ENCODE measurements around the gene NAXD. TPM values are rescaled to one million over a fixed set of nuclear protein-coding genes. Genes with fewer than 3 reads are reported as not detected.
"Not testable (repeated sequence)": the region's sequence is repeated elsewhere in the genome, so short reads cannot be mapped to it uniquely, and the experiment has no call there.

NAXD gene
- total and polyA plus RNA-seq, 9 donors, result 19.6 to 32.3 (median 27.8) TPM

DNA sequence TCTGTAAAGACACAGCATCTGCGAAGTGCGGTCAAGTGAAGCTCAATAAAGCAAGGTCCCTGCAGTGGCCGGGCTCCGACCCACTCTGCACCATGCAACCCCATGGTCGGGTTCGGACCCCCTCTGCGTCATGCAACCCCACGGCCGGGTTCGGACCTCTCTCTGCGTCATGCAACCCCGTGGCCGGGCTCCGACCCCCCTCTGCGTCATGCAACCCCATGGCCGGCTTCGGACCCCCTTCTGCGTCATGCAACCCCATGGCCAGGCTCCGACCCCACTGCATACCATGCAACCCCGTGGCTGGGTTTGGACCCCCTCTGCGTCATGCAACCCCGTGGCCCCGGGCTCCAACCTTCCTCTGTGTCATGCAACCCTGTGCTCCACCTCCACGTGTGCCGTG, 46.7 kb downstream of the NAXD start:
- DNase-seq, result no peak
- Histone ChIP-seq H3K9me3 (replicated peaks; ENCODE audit: control insufficient read depth, low read depth, low read length) (peaks cover 24% of the 10 kb centered on the region), H3K27me3 (ENCODE audit: control insufficient read depth, insufficient read depth, low read length) (no peaks in the 10 kb centered on the region), H3K4me3 (ENCODE audit: low read length) (no peak overlapping the region), H3K27ac (ENCODE audit: low read length) (no peak overlapping the region), H3K36me3 (ENCODE audit: control insufficient read depth, insufficient read depth, low read length) (peaks cover 68% of the 10 kb centered on the region), H3K4me1 (ENCODE audit: control insufficient read depth, insufficient read depth, low read length) (no peaks in the 10 kb centered on the region)
- WGBS (ENCODE audit: insufficient coverage), result 97% methylated on average over 22 of the region's 25 CpGs

DNA sequence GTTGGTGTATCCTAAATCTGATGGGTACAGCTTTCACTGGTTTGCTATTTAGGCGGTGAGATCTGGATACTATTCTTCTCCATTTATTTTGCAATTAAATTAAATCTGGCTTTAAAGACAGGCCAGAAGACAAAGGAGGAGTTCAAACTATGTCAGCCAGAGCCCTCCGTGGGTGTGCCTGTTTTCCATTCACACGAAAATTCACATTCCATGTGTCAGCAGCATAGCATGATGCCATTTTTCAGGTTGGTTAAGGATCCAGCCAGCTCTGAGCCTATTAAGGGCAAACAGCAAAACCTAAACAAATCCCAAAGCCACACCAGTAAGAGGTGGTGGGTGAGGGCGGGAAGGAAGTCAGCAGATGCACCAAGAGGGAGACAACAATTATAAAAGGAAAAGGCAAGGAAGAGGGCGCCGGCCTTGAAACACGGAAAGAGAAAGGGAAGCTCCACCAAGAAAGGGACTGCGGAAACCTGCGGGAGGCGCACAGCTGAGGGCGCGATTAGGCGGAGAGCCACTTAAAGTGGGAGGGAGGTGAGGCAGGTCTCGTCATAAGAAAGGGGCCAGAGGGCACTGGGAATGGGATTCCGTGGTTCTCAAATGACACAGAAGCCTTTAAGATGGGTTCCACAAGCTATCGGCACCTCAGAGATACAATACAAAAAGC, 47.6 kb downstream of the NAXD start:
- WGBS (ENCODE audit: insufficient coverage), result 91% methylated on average over 11 of the region's 16 CpGs
- no peaks in the 10 kb centered on the region for H3K4me1 ChIP-seq (ENCODE audit: control insufficient read depth, insufficient read depth, low read length)
- H3K27me3 ChIP-seq (ENCODE audit: control insufficient read depth, insufficient read depth, low read length), result no peaks in the 10 kb centered on the region
- no peak overlapping the region for H3K4me3 ChIP-seq (ENCODE audit: low read length)
- DNase-seq, result no peak
- H3K9me3 ChIP-seq (replicated peaks; ENCODE audit: control insufficient read depth, low read depth, low read length), result peaks cover 21% of the 10 kb centered on the region
- peaks cover 68% of the 10 kb centered on the region for H3K36me3 ChIP-seq (ENCODE audit: control insufficient read depth, insufficient read depth, low read length)
- H3K27ac ChIP-seq (ENCODE audit: low read length), result no peak overlapping the region

DNA sequence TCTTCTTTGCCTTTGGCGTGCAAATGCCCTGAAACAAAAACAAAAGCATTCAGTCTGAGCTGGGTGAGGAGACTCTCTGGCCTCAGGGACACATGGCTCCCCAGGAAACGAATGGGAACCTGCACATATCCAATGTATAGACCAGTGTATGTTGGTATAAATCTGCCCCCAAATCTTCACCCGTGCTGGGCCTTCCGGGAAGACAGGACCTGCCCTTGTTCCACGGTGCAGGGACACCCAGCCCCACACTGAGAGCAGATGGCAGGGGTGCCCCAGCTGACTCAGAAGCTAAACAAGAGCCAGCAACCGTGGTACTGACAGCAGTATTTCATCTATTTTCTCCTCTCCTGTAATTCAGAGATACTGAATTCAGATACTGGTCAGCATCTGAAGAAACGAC, 48.1 kb downstream of the NAXD start:
- H3K4me3 ChIP-seq (ENCODE audit: low read length), result no peak overlapping the region
- no peaks in the 10 kb centered on the region for H3K4me1 ChIP-seq (ENCODE audit: control insufficient read depth, insufficient read depth, low read length)
- H3K36me3 ChIP-seq (ENCODE audit: control insufficient read depth, insufficient read depth, low read length), result peaks cover 68% of the 10 kb centered on the region
- H3K27me3 ChIP-seq (ENCODE audit: control insufficient read depth, insufficient read depth, low read length), result no peaks in the 10 kb centered on the region
- no peak overlapping the region for H3K27ac ChIP-seq (ENCODE audit: low read length)
- 72% methylated on average over 5 of the region's 7 CpGs for WGBS (ENCODE audit: insufficient coverage)
- no peak for DNase-seq
- H3K9me3 ChIP-seq (replicated peaks; ENCODE audit: control insufficient read depth, low read depth, low read length), result peaks cover 19% of the 10 kb centered on the region

DNA sequence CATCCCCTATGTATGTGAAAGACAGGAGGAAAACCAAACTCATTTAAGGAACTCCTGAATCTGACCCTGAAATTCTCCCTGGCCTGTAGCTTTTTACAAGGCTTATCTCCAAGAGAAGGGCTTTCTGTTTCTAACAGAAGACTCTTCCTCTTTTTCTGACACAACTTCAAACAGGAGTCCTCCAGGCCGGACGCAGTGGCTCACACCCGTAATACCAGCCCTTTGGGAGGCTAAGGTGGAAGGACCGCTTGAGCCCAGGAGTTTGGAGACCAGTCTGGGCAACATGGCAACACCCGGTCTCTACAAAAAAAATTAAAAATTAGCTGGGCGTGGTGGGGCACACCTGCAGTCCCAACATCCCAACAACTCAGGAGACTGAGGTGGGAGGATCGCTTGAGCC, 48.7 kb downstream of the NAXD start:
- no peak for DNase-seq
- H3K9me3 ChIP-seq (replicated peaks; ENCODE audit: control insufficient read depth, low read depth, low read length), result peaks cover 17% of the 10 kb centered on the region
- H3K4me3 ChIP-seq (ENCODE audit: low read length), result no peak overlapping the region
- H3K36me3 ChIP-seq (ENCODE audit: control insufficient read depth, insufficient read depth, low read length), result peaks cover 68% of the 10 kb centered on the region
- H3K4me1 ChIP-seq (ENCODE audit: control insufficient read depth, insufficient read depth, low read length), result no peaks in the 10 kb centered on the region
- H3K27me3 ChIP-seq (ENCODE audit: control insufficient read depth, insufficient read depth, low read length), result no peaks in the 10 kb centered on the region
- WGBS (ENCODE audit: insufficient coverage), result 80% methylated on average over 4 of the region's 7 CpGs
- no peak overlapping the region for H3K27ac ChIP-seq (ENCODE audit: low read length)

DNA sequence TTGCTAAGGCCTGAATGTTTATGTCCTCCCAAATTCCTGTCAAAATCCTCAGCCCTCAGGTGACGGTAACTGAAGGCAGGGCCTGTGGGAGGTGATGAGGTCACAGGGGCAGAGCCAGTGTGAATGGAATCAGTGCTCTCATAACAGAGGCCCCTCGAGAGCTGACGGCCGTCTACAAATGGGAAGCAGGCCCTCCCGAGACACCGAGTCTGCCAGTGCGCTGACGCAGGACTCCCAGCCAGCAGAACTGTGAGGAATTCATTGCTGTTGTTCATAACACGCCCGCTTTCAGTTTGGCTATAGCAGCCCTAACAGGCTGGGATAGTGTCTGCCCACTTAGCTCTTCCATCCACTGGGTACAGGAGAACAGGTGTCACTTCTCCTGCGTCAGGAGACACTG, 49.3 kb downstream of the NAXD start:
- Histone ChIP-seq H3K9me3 (replicated peaks; ENCODE audit: control insufficient read depth, low read depth, low read length) (peaks cover 15% of the 10 kb centered on the region), H3K36me3 (ENCODE audit: control insufficient read depth, insufficient read depth, low read length) (peaks cover 65% of the 10 kb centered on the region), H3K27ac (ENCODE audit: low read length) (no peak overlapping the region), H3K27me3 (ENCODE audit: control insufficient read depth, insufficient read depth, low read length) (no peaks in the 10 kb centered on the region), H3K4me1 (ENCODE audit: control insufficient read depth, insufficient read depth, low read length) (no peaks in the 10 kb centered on the region), H3K4me3 (ENCODE audit: low read length) (no peak overlapping the region)
- no peak for DNase-seq
- WGBS (ENCODE audit: insufficient coverage), result 85% methylated on average over 9 of the region's 11 CpGs

DNA sequence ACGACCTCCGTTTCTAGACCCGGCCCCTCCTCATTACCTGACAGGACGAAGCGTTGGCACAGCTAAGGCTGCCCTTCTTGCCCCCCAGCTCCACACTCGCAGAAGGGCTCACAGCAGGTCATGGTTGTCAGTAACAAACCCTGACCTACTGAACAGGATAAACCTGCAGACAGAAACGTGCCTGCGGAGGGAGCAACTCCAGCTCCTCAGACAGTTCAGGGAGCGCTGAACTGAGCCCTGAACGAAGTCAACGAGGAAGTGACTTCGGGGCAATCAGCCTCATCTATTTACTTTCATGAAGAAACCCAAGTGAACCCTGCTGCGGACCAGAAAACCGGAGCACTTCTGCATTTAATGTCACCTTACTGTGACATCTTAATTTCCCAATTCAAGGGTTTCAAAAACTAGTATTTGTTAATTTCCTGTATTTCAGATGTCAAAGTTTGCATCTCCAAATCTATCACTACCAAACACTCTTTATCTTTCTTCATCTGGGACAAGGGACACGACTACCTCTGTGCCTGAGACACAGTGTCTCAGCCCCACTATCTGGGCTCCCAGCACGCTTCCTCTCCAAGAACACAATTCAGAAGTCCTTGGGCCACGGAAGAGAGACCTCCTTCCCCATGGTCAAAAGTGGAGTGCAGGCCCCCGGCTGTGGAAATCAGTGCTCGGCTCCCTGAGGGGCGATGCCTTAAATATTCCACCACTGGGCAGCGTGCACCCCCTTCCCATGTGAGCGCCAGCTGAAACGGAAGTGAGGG, 50.3 kb downstream of the NAXD start:
- peaks cover 65% of the 10 kb centered on the region for H3K36me3 ChIP-seq (ENCODE audit: control insufficient read depth, insufficient read depth, low read length)
- no peak for DNase-seq
- H3K9me3 ChIP-seq (replicated peaks; ENCODE audit: control insufficient read depth, low read depth, low read length), result peaks cover 10% of the 10 kb centered on the region
- no peak overlapping the region for H3K4me3 ChIP-seq (ENCODE audit: low read length)
- 90% methylated on average over 22 of the region's 23 CpGs for WGBS (ENCODE audit: insufficient coverage)
- no peak overlapping the region for H3K27ac ChIP-seq (ENCODE audit: low read length)
- no peaks in the 10 kb centered on the region for H3K27me3 ChIP-seq (ENCODE audit: control insufficient read depth, insufficient read depth, low read length)
- no peaks in the 10 kb centered on the region for H3K4me1 ChIP-seq (ENCODE audit: control insufficient read depth, insufficient read depth, low read length)

DNA sequence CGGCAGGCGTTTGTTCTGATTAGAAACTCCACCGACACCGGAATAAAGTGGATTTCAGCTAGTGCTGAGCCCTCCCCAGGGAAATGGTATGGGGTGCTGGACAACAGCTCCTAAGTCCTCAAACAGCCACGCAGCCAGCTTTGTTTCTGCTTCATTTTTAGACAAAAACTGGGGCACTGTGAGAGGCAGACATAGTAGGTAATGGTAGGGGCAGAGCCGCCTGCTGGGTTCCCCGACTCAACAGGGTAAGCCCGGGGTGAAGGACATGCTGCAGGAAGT, 50.8 kb downstream of the NAXD start:
- no peak overlapping the region for H3K27ac ChIP-seq (ENCODE audit: low read length)
- 89% methylated on average over 6 of the region's 8 CpGs for WGBS (ENCODE audit: insufficient coverage)
- H3K36me3 ChIP-seq (ENCODE audit: control insufficient read depth, insufficient read depth, low read length), result peaks cover 62% of the 10 kb centered on the region
- no peak overlapping the region for H3K4me3 ChIP-seq (ENCODE audit: low read length)
- H3K4me1 ChIP-seq (ENCODE audit: control insufficient read depth, insufficient read depth, low read length), result no peaks in the 10 kb centered on the region
- DNase-seq, result no peak
- no peaks in the 10 kb centered on the region for H3K27me3 ChIP-seq (ENCODE audit: control insufficient read depth, insufficient read depth, low read length)
- peaks cover 6% of the 10 kb centered on the region for H3K9me3 ChIP-seq (replicated peaks; ENCODE audit: control insufficient read depth, low read depth, low read length)

DNA sequence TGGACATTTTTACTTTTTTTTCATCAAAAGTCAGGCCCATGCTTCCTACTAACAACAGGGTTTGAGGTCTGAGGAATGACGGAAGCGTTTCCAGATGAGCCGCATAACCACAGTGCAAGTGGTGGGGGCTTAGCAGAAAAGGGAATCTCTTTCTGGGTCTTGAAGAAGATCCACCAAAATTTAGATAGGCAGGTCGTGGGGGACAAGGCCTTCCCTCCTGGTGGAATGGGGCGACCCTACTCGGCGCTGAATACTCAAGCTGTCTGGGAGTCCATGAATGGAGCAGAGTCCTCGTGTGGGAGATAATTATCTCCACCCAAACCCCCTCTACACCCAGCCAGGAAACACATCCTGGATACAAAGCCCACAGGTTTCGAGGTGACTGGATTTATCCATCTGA, 53.7 kb downstream of the NAXD start:
- no peak for DNase-seq
- Histone ChIP-seq H3K4me1 (ENCODE audit: control insufficient read depth, insufficient read depth, low read length) (no peaks in the 10 kb centered on the region), H3K4me3 (ENCODE audit: low read length) (no peak overlapping the region), H3K27ac (ENCODE audit: low read length) (no peak overlapping the region), H3K9me3 (replicated peaks; ENCODE audit: control insufficient read depth, low read depth, low read length) (peaks cover 2% of the 10 kb centered on the region), H3K27me3 (ENCODE audit: control insufficient read depth, insufficient read depth, low read length) (no peaks in the 10 kb centered on the region), H3K36me3 (ENCODE audit: control insufficient read depth, insufficient read depth, low read length) (peaks cover 33% of the 10 kb centered on the region)
- WGBS (ENCODE audit: insufficient coverage), result 100% methylated on average over 2 of the region's 9 CpGs

DNA sequence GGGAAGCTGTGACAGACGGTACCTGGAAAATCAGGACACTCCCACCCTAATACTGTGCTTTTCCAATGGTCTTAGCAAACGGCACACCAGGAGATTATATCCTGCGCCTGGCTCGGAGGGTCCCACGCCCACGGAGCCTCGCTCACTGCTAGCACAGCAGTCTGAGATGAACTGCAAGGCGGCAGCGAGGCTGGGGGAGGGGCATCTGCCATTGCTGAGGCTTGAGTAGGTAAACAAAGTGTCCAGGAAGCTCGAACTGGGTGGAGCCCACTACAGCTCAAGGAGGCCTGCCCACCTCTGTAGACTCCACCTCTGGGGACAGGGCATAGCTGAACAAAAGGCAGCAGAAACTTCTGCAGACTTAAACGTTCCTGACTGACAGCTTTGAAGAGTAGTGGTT, 54.5 kb downstream of the NAXD start:
- 98% methylated on average over 5 of the region's 11 CpGs for WGBS (ENCODE audit: insufficient coverage)
- not testable (repeated sequence) for H3K4me3 ChIP-seq (ENCODE audit: low read length); H3K4me1 ChIP-seq (ENCODE audit: control insufficient read depth, insufficient read depth, low read length); H3K27ac ChIP-seq (ENCODE audit: low read length); H3K27me3 ChIP-seq (ENCODE audit: control insufficient read depth, insufficient read depth, low read length); DNase-seq; H3K9me3 ChIP-seq (replicated peaks; ENCODE audit: control insufficient read depth, low read depth, low read length)
- H3K36me3 ChIP-seq (ENCODE audit: control insufficient read depth, insufficient read depth, low read length), result peaks cover 27% of the 10 kb centered on the region

DNA sequence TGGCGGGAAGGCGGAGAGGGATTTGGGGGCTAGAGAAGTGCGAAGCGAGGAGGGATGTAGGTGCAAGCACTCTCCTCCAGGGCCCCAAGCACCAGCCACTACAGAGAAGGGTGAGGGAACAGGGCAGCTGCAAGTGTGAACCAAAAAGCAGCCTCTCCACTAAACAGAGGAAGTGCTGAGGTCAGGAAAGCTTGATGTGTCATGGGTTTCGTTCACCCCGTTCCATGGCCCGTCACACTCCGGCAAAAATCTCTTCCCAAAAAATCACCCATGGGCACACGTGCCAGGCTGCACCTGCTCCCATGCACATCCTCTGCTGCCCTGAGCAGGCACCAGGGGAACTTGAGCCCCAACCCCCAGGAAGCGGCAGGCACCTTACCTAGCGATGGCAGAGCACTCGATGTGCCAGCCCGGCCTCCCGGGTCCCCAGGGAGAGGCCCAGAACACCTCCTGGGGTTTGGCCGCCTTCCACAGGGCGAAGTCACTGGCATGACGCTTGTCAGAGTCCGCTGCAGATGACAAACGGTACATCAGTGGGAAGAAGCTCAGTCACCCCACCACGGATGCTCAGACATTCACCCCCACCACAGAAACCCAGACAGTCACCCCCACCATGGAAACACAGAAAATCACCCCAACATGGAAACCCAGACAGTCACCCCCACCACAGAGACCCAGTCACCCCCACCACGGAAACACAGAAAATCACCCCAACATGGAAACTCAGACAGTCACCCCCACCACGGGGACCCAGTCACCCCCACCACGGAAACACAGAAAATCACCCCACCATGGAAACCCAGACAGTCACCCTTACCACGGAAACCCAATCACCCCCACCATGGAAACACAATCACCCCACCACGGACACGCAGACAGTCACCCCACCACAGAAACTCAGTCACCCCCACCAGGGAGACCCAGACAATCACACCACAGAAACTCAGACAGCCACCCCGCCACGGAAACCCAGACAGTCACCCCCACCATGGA, 61.5 kb downstream of the NAXD start:
- DNase-seq, result peak; percentile 53
- no peaks in the 10 kb centered on the region for H3K9me3 ChIP-seq (replicated peaks; ENCODE audit: control insufficient read depth, low read depth, low read length)
- no peak overlapping the region for H3K27ac ChIP-seq (ENCODE audit: low read length)
- 96% methylated on average over 21 of the region's 28 CpGs for WGBS (ENCODE audit: insufficient coverage)
- peaks cover 43% of the 10 kb centered on the region for H3K36me3 ChIP-seq (ENCODE audit: control insufficient read depth, insufficient read depth, low read length)
- no peaks in the 10 kb centered on the region for H3K4me1 ChIP-seq (ENCODE audit: control insufficient read depth, insufficient read depth, low read length)
- no peak overlapping the region for H3K4me3 ChIP-seq (ENCODE audit: low read length)
- no peaks in the 10 kb centered on the region for H3K27me3 ChIP-seq (ENCODE audit: control insufficient read depth, insufficient read depth, low read length)
